IMR-90 (cell line): ENCODE data around the gene ABCF1. TPM values are rescaled to one million over a fixed set of nuclear protein-coding genes. Genes with fewer than 3 reads are reported as not detected.

Experiments used
- ATAC-seq: fragments of 200-7000 bp; cut with Tn5 transposase; 2 replicates; pipeline ENCODE4 v1.9.1; 2020; ENCODE audit warnings: low read depth, mild to moderate bottlenecking, moderate library complexity
- BruUV-seq: library from RNA; stranded (reverse); fragments of 400-500 nt; replicated peaks from 2 replicates; lab custom pipeline; 2021; lab: Mats Ljungman, UMichigan
- CTCF ChIA-PET: fragments of 300-600 bp; formaldehyde crosslinking; extraction: SDS; loops from one replicate; lab custom pipeline; 2021; ENCODE audit warnings: antibody characterized with exemption; lab: Yijun Ruan, JAX
- POLR2A ChIA-PET: fragments of 300-600 bp; sonication (Branson Sonifier 250); formaldehyde crosslinking; loops from one replicate; lab custom pipeline; 2022; ENCODE audit warnings: antibody characterized with exemption; ENCODE audit not compliant: unreplicated experiment; lab: Charles Lee
- DNase-seq: peaks from one replicate; pipeline ENCODE4 v3.0.0; 2013
- H2AFZ ChIP-seq: replicated peaks from 2 replicates; pipeline ENCODE3; 2013; ENCODE audit warnings: low read length, mild to moderate bottlenecking; ENCODE audit not compliant: poor library complexity
- H2AK5ac ChIP-seq: 2 replicates; pipeline ENCODE4 v1.6.1; 2013; ENCODE audit warnings: low read depth, low read length, inconsistent platforms
- H2AK9ac ChIP-seq: replicated peaks from 2 replicates; pipeline ENCODE3; 2013; ENCODE audit warnings: mild to moderate bottlenecking, low read depth, low read length, moderate library complexity; ENCODE audit not compliant: poor library complexity
- H2BK120ac ChIP-seq: 2 replicates; pipeline ENCODE4 v1.6.1; 2013; ENCODE audit warnings: low read depth, low read length, inconsistent platforms
- H2BK15ac ChIP-seq: 3 replicates; pipeline ENCODE4 v1.6.1; 2013; ENCODE audit warnings: low read depth, low read length, inconsistent platforms
- H2BK20ac ChIP-seq: 2 replicates; pipeline ENCODE4 v1.6.1; 2013; ENCODE audit warnings: low read depth, mild to moderate bottlenecking, inconsistent platforms, low read length, moderate library complexity
- H2BK5ac ChIP-seq: 2 replicates; pipeline ENCODE4 v1.6.1; 2013; ENCODE audit warnings: mild to moderate bottlenecking, low read depth, low read length, inconsistent platforms; ENCODE audit not compliant: poor library complexity, severe bottlenecking
- H3K14ac ChIP-seq: replicated peaks from 2 replicates; pipeline ENCODE4 v1.6.1; 2013; ENCODE audit warnings: low read depth, low read length, inconsistent platforms
- H3K18ac ChIP-seq: 2 replicates; pipeline ENCODE4 v1.6.1; 2013; ENCODE audit warnings: low read depth, low read length, control low read depth
- H3K23ac ChIP-seq: 2 replicates; pipeline ENCODE4 v1.6.1; 2013; ENCODE audit warnings: low read depth, low read length, inconsistent platforms
- H3K27ac ChIP-seq: 2 replicates; pipeline ENCODE4 v1.5.1; 2013; ENCODE audit warnings: mild to moderate bottlenecking, control low read depth, low read length; ENCODE audit not compliant: insufficient read depth
- H3K27me3 ChIP-seq: 2 replicates; pipeline ENCODE4 v1.6.1; 2013; ENCODE audit warnings: low read length; ENCODE audit not compliant: control insufficient read depth, insufficient read depth
- H3K36me3 ChIP-seq: 2 replicates; pipeline ENCODE4 v1.6.1; 2013; ENCODE audit warnings: low read length, mixed read lengths; ENCODE audit not compliant: control insufficient read depth, insufficient read depth
- H3K4ac ChIP-seq: 2 replicates; pipeline ENCODE4 v1.6.1; 2013; ENCODE audit warnings: low read depth, low read length, inconsistent platforms
- H3K4me1 ChIP-seq: 2 replicates; pipeline ENCODE4 v1.6.1; 2013; ENCODE audit warnings: low read length, mixed read lengths; ENCODE audit not compliant: control insufficient read depth, insufficient read depth
- H3K4me2 ChIP-seq: 2 replicates; pipeline ENCODE4 v1.6.1; 2013; ENCODE audit warnings: low read depth, mild to moderate bottlenecking, control low read depth, low read length, moderate library complexity
- H3K4me3 ChIP-seq: 2 replicates; pipeline ENCODE4 v1.5.1; 2013; ENCODE audit warnings: low read depth, mild to moderate bottlenecking, control low read depth, low read length, moderate library complexity; ENCODE audit not compliant: insufficient read depth
- H3K56ac ChIP-seq: 2 replicates; pipeline ENCODE4 v1.6.1; 2013; ENCODE audit warnings: low read length, inconsistent platforms; ENCODE audit not compliant: insufficient read depth; ENCODE audit errors: extremely low read depth
- H3K79me1 ChIP-seq, 2 experiments: 2 replicates each; pipeline ENCODE4 v1.6.1; 2013; ENCODE audit warnings: low read length in 2 of 2, inconsistent platforms in 1 of 2, low read depth in 1 of 2
- H3K9ac ChIP-seq: 2 replicates; pipeline ENCODE4 v1.6.1; 2013; ENCODE audit warnings: low read depth, low read length, control low read depth
- H3K9me1 ChIP-seq: 2 replicates; pipeline ENCODE4 v1.6.1; 2013; ENCODE audit warnings: low read length, inconsistent platforms; ENCODE audit not compliant: insufficient read depth
- H3K9me3 ChIP-seq: 2 replicates; pipeline ENCODE4 v1.6.1; 2013; ENCODE audit warnings: low read length; ENCODE audit not compliant: control insufficient read depth, insufficient read depth
- H4K20me1 ChIP-seq: 2 replicates; pipeline ENCODE4 v1.6.1; 2013; ENCODE audit warnings: low read length, inconsistent platforms; ENCODE audit not compliant: insufficient read depth
- H4K5ac ChIP-seq: 2 replicates; pipeline ENCODE4 v1.6.1; 2013; ENCODE audit warnings: mild to moderate bottlenecking, low read depth, low read length, control low read depth
- H4K8ac ChIP-seq, 2 experiments: 2 replicates each; pipeline ENCODE4 v1.6.1; 2013; ENCODE audit warnings: low read depth in 2 of 2, low read length in 2 of 2, control low read depth in 1 of 2, inconsistent platforms in 1 of 2
- H4K91ac ChIP-seq: 2 replicates; pipeline ENCODE4 v1.6.1; 2013; ENCODE audit warnings: low read depth, low read length, inconsistent platforms; ENCODE audit not compliant: insufficient read depth
- BHLHE40 ChIP-seq: fragments of 150-350 bp; IDR thresholded peaks from 2 replicates; pipeline ENCODE4 v1.6.1; 2016; ENCODE audit warnings: mild to moderate bottlenecking, low read depth, low read length
- CEBPB ChIP-seq: IDR thresholded peaks from 2 replicates; pipeline ENCODE4 v1.6.1; 2012; ENCODE audit warnings: low read depth, low read length, improper control_type of control experiment
- CHD1 ChIP-seq: IDR thresholded peaks from 2 replicates; pipeline ENCODE4 v1.6.1; 2012; ENCODE audit warnings: low read depth, low read length, improper control_type of control experiment
- CTCF ChIP-seq: conservative IDR thresholded peaks from 2 replicates; pipeline ENCODE4 v1.5.1; 2012; ENCODE audit warnings: mild to moderate bottlenecking, low read depth, low read length, improper control_type of control experiment
- MAFK ChIP-seq: IDR thresholded peaks from 2 replicates; pipeline ENCODE4 v1.6.1; 2012; ENCODE audit warnings: low read depth, low read length, improper control_type of control experiment
- MAZ ChIP-seq: IDR thresholded peaks from 2 replicates; pipeline ENCODE4 v1.6.1; 2012; ENCODE audit warnings: low read depth, mild to moderate bottlenecking, low read length, improper control_type of control experiment, moderate library complexity, borderline replicate concordance
- MXI1 ChIP-seq: IDR thresholded peaks from 2 replicates; pipeline ENCODE4 v1.6.1; 2012; ENCODE audit warnings: low read depth, mild to moderate bottlenecking, low read length, moderate library complexity, borderline replicate concordance
- NFE2L2 ChIP-seq: fragments of 150-350 bp; IDR thresholded peaks from 2 replicates; pipeline ENCODE4 v1.6.1; 2016; ENCODE audit warnings: low read depth, mild to moderate bottlenecking, low read length
- POLR2A ChIP-seq: IDR thresholded peaks from 2 replicates; pipeline ENCODE4 v1.6.1; 2012; ENCODE audit warnings: mild to moderate bottlenecking, low read depth, low read length
- RAD21 ChIP-seq: IDR thresholded peaks from 2 replicates; pipeline ENCODE4 v1.6.1; 2012; ENCODE audit warnings: low read length, improper control_type of control experiment
- RCOR1 ChIP-seq: IDR thresholded peaks from 2 replicates; pipeline ENCODE4 v1.6.1; 2012; ENCODE audit warnings: mild to moderate bottlenecking, low read length, improper control_type of control experiment; ENCODE audit not compliant: insufficient replicate concordance
- RFX5 ChIP-seq: IDR thresholded peaks from 2 replicates; pipeline ENCODE4 v1.8.0; 2012; ENCODE audit warnings: low read depth, mild to moderate bottlenecking, low read length, moderate library complexity
- SMC3 ChIP-seq: fragments of 150-350 bp; IDR thresholded peaks from 2 replicates; pipeline ENCODE4 v1.6.1; 2016; ENCODE audit warnings: low read depth, mild to moderate bottlenecking, antibody characterized with exemption, low read length, moderate library complexity
- USF2 ChIP-seq: fragments of 150-350 bp; IDR thresholded peaks from 2 replicates; pipeline ENCODE4 v1.6.1; 2017; ENCODE audit warnings: mild to moderate bottlenecking, antibody characterized with exemption, low read length, low read depth
- WGBS, 2 experiments: methylation state at CpG; one replicate each; pipeline versions ENCODE4 v1.1.5 to v1.1.7; 2013; ENCODE audit warnings: missing lambda C conversion rate in 2 of 2; ENCODE audit not compliant: insufficient read length in 1 of 2; ENCODE audit errors: extremely low coverage in 2 of 2; 5-methylcytosine and 5-hydroxymethylcytosine counted together
- dilution Hi-C: fragments of 300-500 bp; cut with HindIII; formaldehyde crosslinking; loops from one replicate; pipeline ENCODE4 v1.14.3; 2018; ENCODE audit warnings: low sequenced_read_pairs; ENCODE audit not compliant: unreplicated experiment
- in situ Hi-C: fragments of 300-500 bp; cut with MboI; formaldehyde crosslinking; loops from 3 replicates; pipeline ENCODE4 v1.14.3; 2019; ENCODE audit warnings: low sequenced_read_pairs, inconsistent platforms, mixed read lengths
- intact Hi-C: fragments of 100-400 bp; cut with micrococcal nuclease; formaldehyde crosslinking; loops from 2 replicates; pipeline ENCODE4 v1.10.0; 2022
- polyA plus RNA-seq, 3 experiments: library from polyadenylated mRNA; depleted of rRNA; stranded (reverse); fragments of >200 nt; gene quantifications; 2 replicates each; pipeline ENCODE4 v1.2.3, GENCODE V29; 2012; ENCODE audit warnings: low replicate concordance in 1 of 3
- total RNA-seq: library from RNA; depleted of rRNA; stranded (reverse); fragments of >200 nt; gene quantifications from 2 replicates; pipeline ENCODE4 v1.2.3, GENCODE V29; 2012
- TF ChIP-seq, protein P1 (sequence below): fragments of 150-350 bp; IDR thresholded peaks from 2 replicates; pipeline ENCODE4 v1.6.1; 2016; ENCODE audit warnings: low read depth, mild to moderate bottlenecking, low read length, moderate library complexity, borderline replicate concordance

Gene ABCF1
- total and polyA plus RNA-seq, 2 of the 4 experiments (the other 2 are of a cell fraction), result 39.1 to 48.6 TPM

DNA sequence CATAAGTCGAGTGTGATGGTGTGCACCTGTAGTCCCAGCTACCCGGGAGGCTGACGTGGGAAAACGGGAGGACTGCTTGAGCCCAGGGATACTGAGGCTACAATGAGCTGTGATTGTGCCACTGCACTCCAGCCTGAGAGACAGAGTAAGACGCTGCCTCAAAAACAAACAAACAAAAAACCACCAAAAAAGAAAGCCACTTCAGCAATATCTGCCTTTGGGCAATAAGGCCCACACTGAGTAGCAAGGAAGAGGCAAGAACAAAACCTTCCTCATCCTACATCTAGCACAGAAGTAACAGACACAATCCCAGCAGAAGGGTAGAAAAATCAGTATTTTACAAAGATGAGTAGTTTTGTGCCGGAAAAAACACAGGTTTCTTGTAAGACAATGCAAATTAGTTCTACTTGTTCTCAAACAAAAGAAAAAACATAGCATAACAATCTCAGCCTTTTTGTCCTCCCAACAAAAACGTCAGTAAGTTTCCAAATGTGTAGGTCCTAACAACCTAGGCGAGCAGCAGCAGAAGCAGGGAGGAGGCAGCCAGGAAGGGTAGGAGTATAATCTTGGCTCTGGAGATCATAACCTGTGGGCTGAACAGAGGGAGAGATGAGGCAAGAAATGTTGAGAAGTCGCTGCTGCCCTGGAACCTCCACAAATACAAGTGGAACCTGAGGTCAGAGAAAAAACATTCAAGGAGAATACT, 40.1 kb downstream of the ABCF1 start:
- ATAC-seq (no peak), DNase-seq (no peak)
- intact Hi-C loops (no loop called here), dilution Hi-C loops (no loop called here), in situ Hi-C loops (no loop called here)
- POLR2A ChIA-PET, result interaction anchor here (0.5 kb wide), 1 partner anchor 35 kb away, joined by 4 read pairs; no protein-coding TSS in a partner anchor
- H3K4me2 ChIP-seq, result no peak overlapping the region
- BruUV-seq, result no TSS peak
- H3K79me1 ChIP-seq, result peaks cover 38 to 59% of the 10 kb centered on the region in 2 experiments
- no peaks in the 10 kb centered on the region for H3K27me3 ChIP-seq
- no peak overlapping the region for H2AFZ ChIP-seq
- no peak overlapping the region for H3K4me3 ChIP-seq
- H2BK20ac ChIP-seq, result no peak overlapping the region
- H2AK5ac ChIP-seq, result no peak overlapping the region
- H2BK15ac ChIP-seq, result no peak overlapping the region
- H2BK120ac ChIP-seq, result no peak overlapping the region
- H3K18ac ChIP-seq, result no peak overlapping the region
- CTCF ChIA-PET, result interaction anchor here (0.6 to 1.8 kb wide), 3 partner anchors 11 to 61 kb away, joined by 3 to 6 read pairs (median 3); partner anchors contain the start of gene DHX16
- no peak overlapping the region for H3K23ac ChIP-seq
- H3K9me1 ChIP-seq, result peaks cover 10% of the 10 kb centered on the region; the same call in 1 of the 2 replicates
- no peak overlapping the region for H2BK5ac ChIP-seq
- H2AK9ac ChIP-seq, result no peak overlapping the region
- peaks cover 35% of the 10 kb centered on the region for H3K36me3 ChIP-seq
- H3K56ac ChIP-seq, result no peak overlapping the region
- H3K9ac ChIP-seq, result no peak overlapping the region
- peaks cover 58% of the 10 kb centered on the region for H4K20me1 ChIP-seq
- no peak overlapping the region for H4K91ac ChIP-seq
- H3K14ac ChIP-seq, result no peak overlapping the region
- H4K8ac ChIP-seq, result no peak overlapping the region
- H4K5ac ChIP-seq, result no peak overlapping the region
- peaks cover 6% of the 10 kb centered on the region for H3K4me1 ChIP-seq
- no peaks in the 10 kb centered on the region for H3K9me3 ChIP-seq
- H3K4ac ChIP-seq, result no peak overlapping the region
- WGBS, 2 experiments, result 100% methylated on average over 1 of the region's 9 CpGs; no CpG with 5 or more reads in 1 of the 2 experiments
- no peak overlapping the region for H3K27ac ChIP-seq
- TF ChIP-seq RFX5, result no peak
- no peak for TF ChIP-seq MAZ
- TF ChIP-seq RCOR1, result no peak
- no peak for TF ChIP-seq SMC3
- TF ChIP-seq BHLHE40, result no peak
- TF ChIP-seq CHD1, result no peak
- no peak for TF ChIP-seq NFE2L2
- TF ChIP-seq CEBPB, result no peak
- TF ChIP-seq MAFK, result no peak
- TF ChIP-seq MXI1, result no peak
- TF ChIP-seq CTCF, result no peak
- TF ChIP-seq, protein P1, sequence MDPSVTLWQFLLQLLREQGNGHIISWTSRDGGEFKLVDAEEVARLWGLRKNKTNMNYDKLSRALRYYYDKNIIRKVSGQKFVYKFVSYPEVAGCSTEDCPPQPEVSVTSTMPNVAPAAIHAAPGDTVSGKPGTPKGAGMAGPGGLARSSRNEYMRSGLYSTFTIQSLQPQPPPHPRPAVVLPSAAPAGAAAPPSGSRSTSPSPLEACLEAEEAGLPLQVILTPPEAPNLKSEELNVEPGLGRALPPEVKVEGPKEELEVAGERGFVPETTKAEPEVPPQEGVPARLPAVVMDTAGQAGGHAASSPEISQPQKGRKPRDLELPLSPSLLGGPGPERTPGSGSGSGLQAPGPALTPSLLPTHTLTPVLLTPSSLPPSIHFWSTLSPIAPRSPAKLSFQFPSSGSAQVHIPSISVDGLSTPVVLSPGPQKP, result no peak
- no peak for TF ChIP-seq RAD21
- TF ChIP-seq USF2, result no peak
- TF ChIP-seq POLR2A, result no peak
